ENCODE results near the gene ADCY4.

Gene ADCY4

DNA sequence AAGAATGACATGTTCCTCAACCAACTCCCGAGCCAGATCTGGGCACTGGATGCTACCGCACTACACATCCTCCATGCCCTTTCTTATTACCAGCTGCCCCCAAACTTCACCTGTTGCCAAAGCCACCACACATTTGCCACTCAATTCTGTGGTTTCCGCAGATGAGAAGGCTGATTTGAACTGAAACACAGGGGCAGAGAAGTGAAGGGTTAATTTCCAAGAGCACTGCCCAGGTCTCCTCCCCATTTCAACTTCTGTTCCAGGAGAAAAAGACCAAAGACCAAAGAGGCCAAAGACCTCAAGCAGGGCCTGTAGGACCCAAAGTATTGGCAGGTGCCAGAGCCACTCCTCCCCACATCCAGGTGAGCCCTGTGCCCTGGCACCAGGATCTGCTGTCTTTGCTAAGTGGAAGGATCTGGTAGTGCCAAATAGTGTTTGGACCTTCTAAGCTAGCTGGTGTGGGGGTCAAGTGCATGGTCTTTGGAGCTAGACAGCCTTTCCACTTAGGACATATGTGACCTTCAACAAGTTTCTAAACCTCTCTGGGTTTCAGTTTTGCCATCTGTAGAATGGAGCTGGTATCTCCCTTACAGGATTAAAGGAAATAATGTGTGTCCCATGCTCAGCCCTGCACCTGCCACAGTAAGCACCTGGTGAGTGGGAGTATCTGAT lies 43.3 kb downstream of the ADCY4 start:
- H3K27ac ChIP-seq, result no peak overlapping the region
- TF ChIP-seq, protein P1, sequence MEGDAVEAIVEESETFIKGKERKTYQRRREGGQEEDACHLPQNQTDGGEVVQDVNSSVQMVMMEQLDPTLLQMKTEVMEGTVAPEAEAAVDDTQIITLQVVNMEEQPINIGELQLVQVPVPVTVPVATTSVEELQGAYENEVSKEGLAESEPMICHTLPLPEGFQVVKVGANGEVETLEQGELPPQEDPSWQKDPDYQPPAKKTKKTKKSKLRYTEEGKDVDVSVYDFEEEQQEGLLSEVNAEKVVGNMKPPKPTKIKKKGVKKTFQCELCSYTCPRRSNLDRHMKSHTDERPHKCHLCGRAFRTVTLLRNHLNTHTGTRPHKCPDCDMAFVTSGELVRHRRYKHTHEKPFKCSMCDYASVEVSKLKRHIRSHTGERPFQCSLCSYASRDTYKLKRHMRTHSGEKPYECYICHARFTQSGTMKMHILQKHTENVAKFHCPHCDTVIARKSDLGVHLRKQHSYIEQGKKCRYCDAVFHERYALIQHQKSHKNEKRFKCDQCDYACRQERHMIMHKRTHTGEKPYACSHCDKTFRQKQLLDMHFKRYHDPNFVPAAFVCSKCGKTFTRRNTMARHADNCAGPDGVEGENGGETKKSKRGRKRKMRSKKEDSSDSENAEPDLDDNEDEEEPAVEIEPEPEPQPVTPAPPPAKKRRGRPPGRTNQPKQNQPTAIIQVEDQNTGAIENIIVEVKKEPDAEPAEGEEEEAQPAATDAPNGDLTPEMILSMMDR (IDR thresholded peaks at IDR 0.05), result no peak
- no peak for TF ChIP-seq ZFX (IDR thresholded peaks at IDR 0.05; ENCODE audit: borderline replicate concordance)

DNA sequence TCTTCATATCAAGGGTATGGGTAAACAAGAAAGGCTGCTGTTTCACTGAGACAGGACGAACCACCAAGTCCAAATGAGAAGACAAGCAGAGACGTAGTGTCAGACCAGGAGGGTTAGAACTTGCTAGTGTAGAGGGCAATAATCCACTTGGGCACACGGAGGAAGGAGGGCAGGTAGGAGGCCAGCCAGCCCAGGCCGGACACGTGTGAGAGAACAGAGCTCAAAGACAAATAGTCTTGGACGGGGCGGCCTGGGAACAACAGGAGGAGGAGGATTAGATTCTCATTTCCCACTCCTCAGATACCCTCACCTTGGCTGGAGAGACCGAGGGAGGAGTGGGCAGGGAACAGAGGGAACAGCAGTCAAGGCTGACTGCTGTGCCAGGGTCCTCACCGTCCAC lies 44.1 kb downstream of the ADCY4 start:
- TF ChIP-seq ZFX (IDR thresholded peaks at IDR 0.05; ENCODE audit: borderline replicate concordance), result no peak
- TF ChIP-seq, protein P1 (IDR thresholded peaks at IDR 0.05), result no peak
- H3K27ac ChIP-seq, result no peak overlapping the region

DNA sequence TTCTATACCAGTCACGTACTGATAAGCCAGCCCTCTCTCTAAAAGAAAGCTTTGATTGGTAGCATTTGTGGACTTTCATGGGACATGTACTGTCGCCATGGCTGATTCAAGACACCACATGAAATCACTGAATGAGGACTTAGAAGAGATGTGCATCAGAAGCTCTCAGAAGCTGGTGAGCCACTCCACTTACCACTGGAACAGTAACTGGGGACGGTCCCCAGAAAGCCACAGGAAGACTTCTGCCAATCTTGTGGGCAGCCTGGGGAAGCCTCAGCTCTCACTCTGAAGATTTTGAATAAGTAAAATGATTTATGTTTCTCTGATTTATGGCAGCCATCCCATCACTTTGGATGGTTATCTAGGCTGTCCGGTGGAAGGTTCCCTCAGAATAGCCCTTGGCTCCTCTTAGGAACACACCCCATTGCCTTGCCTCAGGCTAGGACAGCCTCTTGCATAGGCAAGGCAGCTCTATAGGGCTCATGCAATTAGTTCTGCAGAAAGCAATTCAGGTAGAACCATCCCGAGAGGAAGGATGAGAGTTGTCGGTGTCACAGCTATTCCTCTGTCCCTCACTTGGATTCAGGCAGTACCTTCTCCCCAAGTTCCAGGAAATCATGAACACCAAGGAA lies 45.1 kb downstream of the ADCY4 start:
- TF ChIP-seq, protein P1 (IDR thresholded peaks at IDR 0.05), result no peak
- no peak for TF ChIP-seq ZFX (IDR thresholded peaks at IDR 0.05; ENCODE audit: borderline replicate concordance)
- no peak overlapping the region for H3K27ac ChIP-seq

DNA sequence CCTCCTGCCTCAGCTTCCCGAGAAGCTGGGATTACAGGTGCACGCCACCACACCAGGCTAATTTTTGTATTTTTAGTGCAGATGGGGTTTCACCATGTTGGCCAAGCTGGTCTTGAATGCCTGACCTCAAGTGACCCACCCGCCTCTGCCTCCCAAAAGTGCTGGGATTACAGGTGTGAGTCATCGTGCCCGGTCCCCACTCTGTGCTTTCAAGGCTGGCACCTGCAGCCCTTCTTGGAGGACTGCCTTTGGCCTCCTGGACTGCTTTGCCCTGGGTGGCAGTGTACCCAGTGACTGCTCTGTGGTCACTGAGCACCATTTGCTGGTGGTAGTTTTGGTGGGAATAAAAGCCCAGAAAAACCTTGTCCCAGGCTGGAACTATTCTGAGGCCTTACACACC lies 47.9 kb downstream of the ADCY4 start:
- TF ChIP-seq, protein P1 (IDR thresholded peaks at IDR 0.05), result no peak
- no peak for TF ChIP-seq ZFX (IDR thresholded peaks at IDR 0.05; ENCODE audit: borderline replicate concordance)
- no peak overlapping the region for H3K27ac ChIP-seq

DNA sequence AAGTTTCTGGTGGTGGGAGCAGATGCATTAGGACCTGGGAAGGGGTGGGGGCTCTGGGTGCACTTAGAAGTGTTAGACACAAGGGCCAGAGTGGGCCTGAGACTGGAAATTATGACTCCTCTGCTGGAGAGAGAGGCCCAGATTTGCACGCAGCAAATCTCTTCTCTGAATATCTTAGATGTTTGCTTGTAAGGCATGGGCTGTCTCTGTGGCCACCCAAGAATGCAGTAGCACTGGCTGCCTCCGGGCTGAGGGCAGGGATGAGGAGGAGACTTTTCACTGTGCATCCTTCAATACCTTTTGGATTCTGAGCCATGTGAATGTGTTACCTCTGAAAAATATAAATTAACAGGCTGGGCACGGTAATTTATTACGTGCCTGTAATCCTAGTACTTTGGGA lies 49.5 kb downstream of the ADCY4 start:
- no peak for TF ChIP-seq ZFX (IDR thresholded peaks at IDR 0.05; ENCODE audit: borderline replicate concordance)
- TF ChIP-seq, protein P1 (IDR thresholded peaks at IDR 0.05), result no peak
- no peak overlapping the region for H3K27ac ChIP-seq

DNA sequence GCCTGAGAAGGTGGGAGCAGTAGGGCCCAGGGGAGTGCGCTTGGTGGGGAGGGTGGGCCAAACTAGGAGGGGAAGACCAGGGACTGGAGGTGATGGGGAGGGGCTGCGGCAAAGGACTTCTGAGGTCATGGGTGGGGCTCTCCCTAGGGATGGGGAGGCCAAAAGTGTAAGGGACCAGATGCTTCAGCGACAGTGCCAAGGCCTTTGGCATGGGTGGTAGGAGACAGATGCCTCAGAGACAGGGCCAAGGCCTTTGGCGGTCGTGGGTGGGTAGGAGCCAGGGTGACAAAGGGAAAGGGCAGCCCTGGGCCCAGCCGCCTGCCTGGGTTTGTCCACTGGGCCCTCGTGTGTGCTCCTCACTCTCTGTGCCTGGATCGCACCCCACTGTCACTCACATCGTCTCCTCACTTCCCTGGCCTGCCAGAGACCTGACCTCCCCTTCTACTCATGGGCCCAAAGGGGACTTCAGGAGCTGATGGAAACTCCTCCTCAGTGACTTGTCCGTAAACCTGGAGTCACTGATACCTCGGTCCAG lies 50.3 kb downstream of the ADCY4 start:
- TF ChIP-seq, protein P1 (IDR thresholded peaks at IDR 0.05), result no peak
- no peak for TF ChIP-seq ZFX (IDR thresholded peaks at IDR 0.05; ENCODE audit: borderline replicate concordance)
- H3K27ac ChIP-seq, result no peak overlapping the region

DNA sequence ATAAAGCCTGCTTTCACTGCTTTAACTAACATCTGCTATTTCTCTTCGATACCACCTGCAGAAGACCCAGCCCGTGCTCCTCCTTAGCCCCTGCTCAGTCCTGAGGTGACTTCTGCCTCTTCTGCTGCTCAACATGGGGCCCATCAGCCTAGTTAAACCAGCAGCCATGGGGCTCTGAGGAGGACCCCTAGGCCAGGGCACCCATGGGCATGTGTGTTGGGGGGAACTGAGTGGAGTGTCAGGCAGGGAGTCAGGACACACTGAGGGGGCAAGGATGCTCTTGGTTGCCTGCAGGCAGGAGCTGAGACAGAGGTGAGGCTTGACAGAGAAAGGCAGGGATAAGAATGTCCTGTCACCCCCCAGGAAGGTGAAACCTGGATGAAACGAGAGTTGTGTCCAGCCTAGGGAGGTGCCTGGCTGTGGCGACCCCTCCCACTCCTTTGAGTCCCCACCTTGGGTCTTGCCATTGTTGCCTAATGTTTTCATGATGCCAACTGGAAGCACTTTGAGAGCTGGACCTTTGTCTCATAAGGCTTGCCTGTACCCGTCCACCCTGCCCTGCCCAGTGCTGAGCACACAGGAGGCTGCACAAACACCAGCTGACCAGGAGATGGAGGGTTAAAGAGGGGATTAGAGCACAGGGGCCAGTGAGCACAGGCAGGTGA lies 50.9 kb downstream of the ADCY4 start:
- TF ChIP-seq, protein P1 (IDR thresholded peaks at IDR 0.05), result no peak
- TF ChIP-seq ZFX (IDR thresholded peaks at IDR 0.05; ENCODE audit: borderline replicate concordance), result no peak
- H3K27ac ChIP-seq, result no peak overlapping the region
